CMK (cell line): Measurements from ENCODE around the gene COL28A1.
"Not testable (repeated sequence)": the region's sequence is repeated elsewhere in the genome, so short reads cannot be mapped to it uniquely, and the experiment has no call there.

Experiments used
- DNase-seq: peaks from one replicate; pipeline ENCODE4 v3.0.0-alpha.2; 2010; ENCODE audit warnings: low read depth

COL28A1 gene

GRCh38 chr7:7464991-7465765, 70.5 kb downstream of the COL28A1 start:
- DNase-seq, result not testable (repeated sequence)

GRCh38 chr7:7454000-7454399, 81.7 kb downstream of the COL28A1 start:
- DNase-seq, result no peak

GRCh38 chr7:7452652-7453051, 83.0 kb downstream of the COL28A1 start:
- no peak for DNase-seq

GRCh38 chr7:7452119-7452518, 83.6 kb downstream of the COL28A1 start:
- DNase-seq, result no peak

GRCh38 chr7:7449055-7449454, 86.6 kb downstream of the COL28A1 start:
- no peak for DNase-seq

- no peak for DNase-seq
These were observed 89.1 kb downstream of the COL28A1 start for GRCh38 chr7:7446616-7447015.

- DNase-seq, result no peak
These were observed 91.8 kb downstream of the COL28A1 start for GRCh38 chr7:7443806-7444350.

GRCh38 chr7:7439564-7439963, 96.1 kb downstream of the COL28A1 start:
- DNase-seq, result no peak

- no peak for DNase-seq
These were observed 96.8 kb downstream of the COL28A1 start for GRCh38 chr7:7438851-7439250.

GRCh38 chr7:7435978-7436377, 99.7 kb downstream of the COL28A1 start:
- DNase-seq, result no peak

- DNase-seq, result no peak
These were observed 101.3 kb downstream of the COL28A1 start for GRCh38 chr7:7434329-7434728.

- no peak for DNase-seq
These were observed 101.9 kb downstream of the COL28A1 start for GRCh38 chr7:7433811-7434210.

GRCh38 chr7:7432979-7433378, 102.7 kb downstream of the COL28A1 start:
- no peak for DNase-seq

- DNase-seq, result no peak
These were observed 106.9 kb downstream of the COL28A1 start for GRCh38 chr7:7428806-7429205.

- no peak for DNase-seq
These were observed 108.3 kb downstream of the COL28A1 start for GRCh38 chr7:7427363-7427762.

GRCh38 chr7:7426676-7427075, 109.0 kb downstream of the COL28A1 start:
- no peak for DNase-seq

GRCh38 chr7:7425321-7425720, 110.4 kb downstream of the COL28A1 start:
- no peak for DNase-seq

GRCh38 chr7:7424151-7424873, 111.4 kb downstream of the COL28A1 start:
- DNase-seq, result peak; percentile 29

- no peak for DNase-seq
These were observed 113.0 kb downstream of the COL28A1 start for GRCh38 chr7:7422641-7423040.

GRCh38 chr7:7421826-7422225, 113.8 kb downstream of the COL28A1 start:
- no peak for DNase-seq

- no peak for DNase-seq
These were observed 116.7 kb downstream of the COL28A1 start for GRCh38 chr7:7418997-7419396.

GRCh38 chr7:7417851-7418250, 117.8 kb downstream of the COL28A1 start:
- no peak for DNase-seq

GRCh38 chr7:7417414-7417813, 118.3 kb downstream of the COL28A1 start:
- DNase-seq, result no peak
